HG02938 (cell line): ENCODE data around the gene KCNQ2.

Experiments
- ATAC-seq: cut with Tn5 transposase; IDR thresholded peaks from one replicate; pipeline ENCODE4 v1.9.1; 2021; ENCODE audit warnings: mild to moderate bottlenecking, moderate library complexity; ENCODE audit not compliant: unreplicated experiment

Gene KCNQ2

GRCh38 chr20:63405102-63405730, 67.2 kb downstream of the KCNQ2 start:
- no peak for ATAC-seq

- no peak for ATAC-seq
Measured at GRCh38 chr20:63404129-63405085, 68.0 kb downstream of the KCNQ2 start.

GRCh38 chr20:63403403-63404105, 68.9 kb downstream of the KCNQ2 start:
- no peak for ATAC-seq

GRCh38 chr20:63402860-63403220, 69.6 kb downstream of the KCNQ2 start:
- ATAC-seq: no peak

- no peak for ATAC-seq
Measured at GRCh38 chr20:63402181-63402859, 70.1 kb downstream of the KCNQ2 start.

- no peak for ATAC-seq
Measured at GRCh38 chr20:63401384-63402110, 70.9 kb downstream of the KCNQ2 start.

GRCh38 chr20:63400486-63401210, 71.8 kb downstream of the KCNQ2 start:
- ATAC-seq: no peak

GRCh38 chr20:63399596-63400375, 72.7 kb downstream of the KCNQ2 start:
- no peak for ATAC-seq

- no peak for ATAC-seq
Measured at GRCh38 chr20:63398744-63399514, 73.5 kb downstream of the KCNQ2 start.

- no peak for ATAC-seq
Measured at GRCh38 chr20:63397946-63398450, 74.5 kb downstream of the KCNQ2 start.

GRCh38 chr20:63397155-63397843, 75.2 kb downstream of the KCNQ2 start:
- ATAC-seq: no peak

GRCh38 chr20:63396300-63396699, 76.2 kb downstream of the KCNQ2 start:
- ATAC-seq: no peak

GRCh38 chr20:63395723-63396122, 76.7 kb downstream of the KCNQ2 start:
- ATAC-seq: no peak

- no peak for ATAC-seq
Measured at GRCh38 chr20:63394920-63395455, 77.5 kb downstream of the KCNQ2 start.

GRCh38 chr20:63394069-63394919, 78.2 kb downstream of the KCNQ2 start:
- no peak for ATAC-seq

GRCh38 chr20:63393566-63393965, 78.9 kb downstream of the KCNQ2 start:
- ATAC-seq: no peak
